Lower leg skin (tissue), 3 donors: Measurements from ENCODE around the gene AFF1.

Experiments used
- CTCF ChIP-seq, 3 donors: fragments of 450-650 bp; IDR thresholded peaks; one replicate each; pipeline ENCODE4 v1.5.1; 2016; ENCODE audit warnings: antibody characterized with exemption in 3 of 3, mild to moderate bottlenecking in 3 of 3, moderate library complexity in 2 of 3
- POLR2A ChIP-seq, 2 donors: fragments of 450-650 bp; IDR thresholded peaks; one replicate each; pipeline ENCODE4 v1.6.1; 2016 to 2017; ENCODE audit warnings: antibody characterized with exemption in 2 of 2, mild to moderate bottlenecking in 1 of 2, moderate library complexity in 1 of 2

- TF ChIP-seq CTCF (IDR thresholded peaks at IDR 0.05) (no peak), POLR2A (IDR thresholded peaks at IDR 0.05) (no peak)
Measured at GRCh38 chr4:86980230-86980629, 45.4 kb downstream of the AFF1 start.
